Measurements from ENCODE around the gene SEMA3D. TPM values are rescaled to one million over a fixed set of nuclear protein-coding genes. Genes with fewer than 3 reads are reported as not detected.

The SEMA3D gene
- total RNA-seq, 1 experiment from 2014 or later: 9.2 TPM

DNA sequence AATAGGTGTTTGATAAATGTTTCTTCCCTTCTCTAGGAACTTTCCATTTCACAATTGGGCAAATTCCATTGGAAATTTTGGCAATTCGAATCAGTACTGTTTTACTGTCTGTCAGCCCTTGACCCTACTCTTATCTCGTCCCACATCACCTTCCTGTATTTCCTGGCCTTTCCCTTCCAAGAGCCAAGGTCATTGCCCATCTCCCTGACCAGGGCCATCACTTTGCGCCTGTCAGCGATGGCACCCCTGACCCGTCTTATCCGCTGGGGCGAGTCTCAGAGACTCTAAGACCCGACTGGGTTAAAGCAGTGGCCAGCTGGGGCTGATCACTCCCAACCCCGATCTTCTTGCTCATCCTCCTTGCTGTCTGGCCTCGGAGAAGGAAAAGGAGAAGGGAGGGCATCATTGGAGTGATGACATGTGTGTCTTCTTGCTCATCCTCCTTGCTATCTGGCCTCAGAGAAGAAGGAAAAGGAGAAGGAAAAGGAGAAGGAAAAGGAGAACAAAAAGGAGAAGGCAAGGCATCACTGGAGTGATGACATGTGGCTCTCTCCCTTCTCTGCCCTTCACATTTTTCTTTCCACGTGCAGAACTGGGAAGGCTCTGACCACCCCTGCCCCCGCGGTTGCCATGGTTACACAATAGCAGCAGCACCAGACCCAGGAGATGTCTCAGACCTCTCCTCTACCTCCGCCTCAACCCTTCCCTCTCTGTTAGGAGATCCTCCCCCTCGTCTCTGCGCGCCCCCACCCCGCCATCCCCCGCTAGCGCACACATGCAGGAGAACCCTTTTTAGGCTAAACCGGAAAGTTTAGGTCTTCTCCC, 2.0 kb downstream of the SEMA3D start:
- DNase-seq (ENCODE audit: low read depth): peak; percentile 81

DNA sequence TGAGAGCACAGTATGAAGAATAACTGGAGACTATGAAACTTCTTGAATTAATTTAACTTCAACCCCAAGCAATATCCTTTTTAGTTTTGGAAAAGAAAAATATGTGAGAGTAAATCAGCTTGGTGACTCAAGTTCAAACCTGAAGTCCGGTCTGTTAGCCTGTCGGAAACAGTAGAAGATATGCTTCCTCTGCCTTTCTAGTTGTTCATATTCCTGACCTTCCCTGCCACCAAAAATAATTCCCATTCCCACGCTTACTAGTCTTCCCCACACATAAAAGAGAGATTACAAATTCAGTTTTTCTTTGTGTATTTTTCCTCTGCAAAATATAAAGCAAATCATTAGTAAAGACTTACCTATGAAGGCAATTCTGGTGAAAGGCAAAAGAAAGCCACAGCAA, 3.6 kb downstream of the SEMA3D start:
- no peak for DNase-seq (ENCODE audit: low read depth)

GRCh38 chr7:85178531-85179298, 8.1 kb downstream of the SEMA3D start:
- peak; percentile 41 for DNase-seq (ENCODE audit: low read depth)

- no peak for DNase-seq (ENCODE audit: low read depth)
Observed at GRCh38 chr7:85177316-85177715, 9.5 kb downstream of the SEMA3D start.

- peak; percentile 59 for DNase-seq (ENCODE audit: low read depth)
Observed at GRCh38 chr7:85176197-85176596, 10.7 kb downstream of the SEMA3D start.

- DNase-seq (ENCODE audit: low read depth): no peak
Observed at GRCh38 chr7:85175217-85175616, 11.6 kb downstream of the SEMA3D start.

GRCh38 chr7:85172530-85172941, 14.3 kb downstream of the SEMA3D start:
- DNase-seq (ENCODE audit: low read depth): peak; percentile 91

- no peak for DNase-seq (ENCODE audit: low read depth)
Observed at GRCh38 chr7:85167636-85168035, 19.2 kb downstream of the SEMA3D start.

- no peak for DNase-seq (ENCODE audit: low read depth)
Observed at GRCh38 chr7:85165263-85165662, 21.6 kb downstream of the SEMA3D start.

DNA sequence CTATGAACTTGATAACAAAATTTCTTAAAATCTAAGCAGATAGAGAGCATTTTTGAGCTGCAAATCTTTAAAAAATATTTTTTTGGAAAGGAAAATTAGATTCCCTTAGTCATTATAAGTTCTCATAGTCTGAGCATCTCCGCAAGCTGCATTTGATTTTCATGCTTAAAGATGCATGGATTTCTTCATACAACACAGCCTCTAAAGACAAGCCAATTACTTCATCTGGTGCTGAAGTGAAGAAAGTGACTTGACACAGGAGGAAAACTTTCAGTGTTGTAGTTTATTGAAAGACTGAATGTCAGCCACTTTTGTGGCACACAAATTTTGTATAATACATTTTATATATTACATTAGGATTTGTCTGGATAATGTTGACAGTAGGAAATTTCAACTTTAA, 22.5 kb downstream of the SEMA3D start:
- no peak for DNase-seq (ENCODE audit: low read depth)

- DNase-seq (ENCODE audit: low read depth): peak; percentile 50
Observed at GRCh38 chr7:85162721-85163120, 24.1 kb downstream of the SEMA3D start.

GRCh38 chr7:85160223-85160622, 26.6 kb downstream of the SEMA3D start:
- peak; percentile 85 for DNase-seq (ENCODE audit: low read depth)

DNA sequence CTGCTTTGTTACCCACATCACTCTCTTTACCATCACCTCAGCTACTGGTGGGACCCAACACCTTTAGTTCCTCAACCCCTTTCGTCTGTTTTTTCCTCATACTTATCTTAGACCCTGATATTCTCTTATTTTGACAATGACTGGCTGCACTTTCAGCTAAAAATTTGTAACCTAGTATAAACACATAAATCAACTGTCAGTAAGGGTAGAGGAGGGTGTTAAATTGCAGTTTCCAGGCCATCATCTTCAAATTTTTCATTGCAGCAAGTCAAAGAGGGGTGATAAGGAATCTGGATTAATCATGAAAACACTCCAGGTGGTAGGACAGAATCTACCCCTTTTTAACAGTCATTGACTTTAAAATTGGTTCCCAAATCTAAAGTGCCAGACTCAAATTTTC, 27.9 kb downstream of the SEMA3D start:
- no peak for DNase-seq (ENCODE audit: low read depth)

- peak; percentile 48 for DNase-seq (ENCODE audit: low read depth)
Observed at GRCh38 chr7:85156661-85157208, 30.1 kb downstream of the SEMA3D start.

DNA sequence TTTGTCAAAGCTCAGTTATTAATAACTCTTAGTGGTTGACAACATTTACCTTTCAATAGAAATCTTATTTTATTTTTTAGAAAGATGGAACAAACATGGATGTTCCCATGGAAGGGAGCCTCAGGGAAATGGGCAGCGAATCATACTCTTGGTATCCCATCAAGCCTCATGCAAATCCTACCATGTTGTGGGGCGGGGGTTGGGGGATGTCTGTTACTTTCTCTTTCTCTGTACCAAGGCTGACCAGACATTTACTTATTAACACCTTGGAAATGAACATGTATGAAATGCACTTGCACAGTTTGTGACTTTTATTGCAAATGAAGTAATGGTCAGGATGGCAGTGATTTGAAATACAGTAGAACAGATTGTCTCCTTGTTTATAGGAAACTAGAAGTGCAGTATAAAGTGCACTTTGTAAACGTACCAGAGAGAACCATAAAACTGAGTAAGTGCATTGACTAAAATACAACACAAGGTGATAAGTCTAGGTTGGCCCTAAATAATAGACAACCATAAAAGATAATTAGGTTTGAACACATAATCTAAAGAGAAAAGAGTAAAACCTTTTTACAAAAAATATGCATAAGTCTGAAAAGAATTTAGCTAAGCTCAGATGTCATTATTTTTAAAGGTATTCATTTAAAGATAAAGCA, 32.4 kb downstream of the SEMA3D start:
- peak; percentile 54 for DNase-seq (ENCODE audit: low read depth)

DNA sequence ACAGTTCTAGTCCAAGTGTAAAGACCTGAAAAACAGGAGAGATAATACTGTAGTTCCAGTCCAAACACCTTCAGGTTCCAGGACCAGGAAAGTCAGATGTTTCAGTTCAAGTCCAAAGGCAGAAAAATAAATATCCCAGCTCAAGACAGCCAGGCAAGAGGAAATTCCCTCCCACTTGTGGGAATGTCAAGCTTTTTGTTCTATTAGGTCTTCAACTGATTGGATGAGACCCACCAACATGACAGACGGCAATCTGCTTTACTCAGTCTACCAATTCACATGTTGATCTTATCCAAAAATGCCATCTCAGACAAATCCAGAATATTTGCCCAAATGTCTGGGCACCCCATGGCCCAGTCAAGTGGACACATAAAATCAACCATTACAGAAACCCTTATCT, 33.1 kb downstream of the SEMA3D start:
- no peak for DNase-seq (ENCODE audit: low read depth)

DNA sequence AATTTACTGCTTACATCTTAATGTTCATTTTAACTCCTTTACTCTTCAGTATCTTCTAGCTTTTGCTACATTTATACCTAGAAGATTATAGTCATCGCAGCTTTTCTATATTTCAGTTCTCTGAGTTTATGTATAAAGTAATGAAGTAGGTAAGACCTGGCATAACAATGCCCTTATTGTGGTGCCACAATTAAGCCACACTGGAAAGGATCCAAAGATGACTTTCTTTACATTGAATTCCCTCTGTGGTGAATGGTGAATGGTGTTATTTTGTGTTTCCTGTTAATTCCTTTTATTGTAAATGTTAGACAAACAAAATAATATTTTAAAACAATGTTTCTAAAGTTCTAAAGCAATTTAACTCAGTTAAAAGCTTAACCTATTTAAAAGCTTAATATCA, 36.2 kb downstream of the SEMA3D start:
- no peak for DNase-seq (ENCODE audit: low read depth)

GRCh38 chr7:85144771-85145170, 42.1 kb downstream of the SEMA3D start:
- DNase-seq (ENCODE audit: low read depth): no peak

DNA sequence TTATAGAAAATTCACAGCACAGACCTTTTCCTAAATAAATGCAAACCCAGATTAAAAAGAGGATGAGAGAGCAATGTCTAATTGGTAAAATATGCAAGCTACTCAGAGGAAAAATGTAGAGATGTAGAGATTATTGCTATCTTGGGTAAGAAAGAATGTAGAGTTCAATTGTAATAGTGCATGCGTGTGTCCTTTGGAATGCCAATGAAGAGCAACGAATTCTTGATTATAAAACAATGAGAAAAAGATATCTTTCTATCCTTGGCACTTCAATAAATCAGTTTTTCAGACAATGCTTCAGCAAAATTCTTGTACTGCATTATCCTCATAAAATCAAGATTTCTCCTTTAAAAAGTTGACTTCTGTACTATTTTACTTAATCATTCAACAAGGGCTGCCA, 50.9 kb downstream of the SEMA3D start:
- DNase-seq (ENCODE audit: low read depth): peak; percentile 89

- no peak for DNase-seq (ENCODE audit: low read depth)
Observed at GRCh38 chr7:85133560-85133959, 53.3 kb downstream of the SEMA3D start.

GRCh38 chr7:85133006-85133405, 53.9 kb downstream of the SEMA3D start:
- DNase-seq (ENCODE audit: low read depth): no peak

DNA sequence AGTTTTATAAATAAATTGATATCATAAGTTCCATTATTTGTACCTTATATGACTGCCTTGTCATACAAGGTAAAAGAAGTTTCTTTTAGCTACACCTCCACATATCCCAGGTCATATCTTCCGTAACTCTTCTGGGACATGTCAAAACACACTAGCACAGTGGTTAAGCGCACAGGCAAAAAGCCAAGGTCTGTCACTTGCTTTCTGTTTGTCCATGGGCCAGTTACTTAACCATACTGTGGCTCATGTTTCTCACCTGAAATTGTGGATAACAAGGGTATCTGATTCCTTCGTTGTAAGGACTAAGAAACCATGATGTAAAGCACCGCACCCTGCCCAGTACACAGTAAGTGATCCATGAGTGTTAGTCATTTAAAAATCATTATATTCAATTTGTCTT, 56.2 kb downstream of the SEMA3D start:
- DNase-seq (ENCODE audit: low read depth): peak; percentile 58
